GM12878 (cell line): Measurements from ENCODE around the gene FEM1B. TPM values are rescaled to one million over a fixed set of nuclear protein-coding genes. Genes with fewer than 3 reads are reported as not detected.

Experiments used
- BCLAF1 ChIP-seq: fragments of 450-650 bp; IDR thresholded peaks from 2 replicates; pipeline ENCODE4 v1.6.1; 2017; ENCODE audit warnings: antibody characterized with exemption, mild to moderate bottlenecking, moderate library complexity
- BHLHE40 ChIP-seq, 2 experiments: fragments of 450-650 bp in 1 of 2; IDR thresholded peaks; 2 replicates each; pipeline ENCODE4 v1.6.1; 2011 to 2017; ENCODE audit warnings: low read depth in 2 of 2, borderline replicate concordance in 1 of 2, improper control_type of control experiment in 1 of 2, low read length in 1 of 2, mild to moderate bottlenecking in 1 of 2
- CBX5 ChIP-seq: sonication (generic); IDR thresholded peaks from 2 replicates; pipeline ENCODE4 v1.6.1; 2016; ENCODE audit warnings: low read depth, moderate library complexity, mild to moderate bottlenecking, inconsistent platforms
- DPF2 ChIP-seq: fragments of 450-650 bp; IDR thresholded peaks from 2 replicates; pipeline ENCODE4 v1.6.1; 2017; ENCODE audit warnings: mild to moderate bottlenecking
- KAT2A ChIP-seq: conservative IDR thresholded peaks from 2 replicates; pipeline ENCODE4 v1.6.1; 2011; ENCODE audit warnings: low read depth, low read length; ENCODE audit not compliant: control insufficient read depth
- NBN ChIP-seq: fragments of 450-650 bp; IDR thresholded peaks from 2 replicates; pipeline ENCODE4 v1.6.1; 2016
- NFXL1 ChIP-seq: fragments of 450-650 bp; IDR thresholded peaks from 2 replicates; pipeline ENCODE4 v1.6.1; 2017; ENCODE audit warnings: antibody characterized with exemption, mild to moderate bottlenecking, borderline replicate concordance
- PAX5 ChIP-seq: IDR thresholded peaks from 2 replicates; pipeline ENCODE4 v1.6.1; 2011; ENCODE audit warnings: low read depth, low read length, borderline replicate concordance
- PRDM15 ChIP-seq: fragments of 450-650 bp; formaldehyde crosslinking; IDR thresholded peaks from 2 replicates; pipeline ENCODE4 v1.4.0; 2020; ENCODE audit warnings: mild to moderate bottlenecking, moderate library complexity
- RBBP5 ChIP-seq: fragments of 200-600 bp; sonication (generic); conservative IDR thresholded peaks from 2 replicates; pipeline ENCODE4 v1.6.1; 2016
- STAT3 ChIP-seq: IDR thresholded peaks from 2 replicates; pipeline ENCODE4 v1.6.1; 2011; ENCODE audit warnings: low read depth, low read length, improper control_type of control experiment
- TCF12 ChIP-seq: IDR thresholded peaks from 2 replicates; pipeline ENCODE4 v1.6.1; 2011; ENCODE audit warnings: low read depth, mild to moderate bottlenecking, low read length
- USF1 ChIP-seq: IDR thresholded peaks from 2 replicates; pipeline ENCODE4 v1.6.1; 2011; ENCODE audit warnings: borderline replicate concordance, low read depth, mild to moderate bottlenecking, moderate library complexity, mixed read lengths, low read length; ENCODE audit not compliant: insufficient read depth; ENCODE audit errors: extremely low read length
- YY1 ChIP-seq: IDR thresholded peaks from 2 replicates; pipeline ENCODE4 v1.6.1; 2011; ENCODE audit warnings: low read depth, mild to moderate bottlenecking, low read length
- ZNF384 ChIP-seq: IDR thresholded peaks from 2 replicates; pipeline ENCODE4 v1.6.1; 2012; ENCODE audit warnings: low read depth, mild to moderate bottlenecking, low read length, improper control_type of control experiment, borderline replicate concordance
- polyA plus RNA-seq, 11 experiments: library from polyadenylated mRNA; depleted of rRNA in 4 of 11; unstranded in 6 of 11; stranded (reverse) in 5 of 11; fragments of >200 nt; fragmentation: Nextera tagmentation in 4 of 11; fragmentation: Illumina TruSeq in 1 of 11; extraction: Ambion mirVana in 4 of 11; extraction: Trizol in 1 of 11; gene quantifications; 1 replicate in 1 of 11; 2 replicates in 10 of 11; pipeline versions ENCODE4 v1.2.1 to v1.2.3, GENCODE V29; 2011 to 2016; ENCODE audit warnings: inconsistent platforms in 2 of 11, missing spikeins in 2 of 11, low read depth in 1 of 11
- total RNA-seq, 4 experiments: library from RNA; depleted of rRNA in 3 of 4; stranded (reverse); fragments of >200 nt in 3 of 4; fragmentation: Illumina TruSeq in 1 of 4; extraction: Trizol in 1 of 4; gene quantifications; 2 replicates each; pipeline versions ENCODE4 v1.2.1 to v1.2.3, GENCODE V29; 2013 to 2021

FEM1B gene
- total and polyA plus RNA-seq, 10 of the 15 experiments (the other 5 are each of a cell fraction or from before 2014, with no cell fraction given): 5.5 to 61.1 (median 18.2) TPM

- TF ChIP-seq PRDM15 (CRISPR knock-in tag): no peak
- TF ChIP-seq BCLAF1: no peak
- no peak for TF ChIP-seq BHLHE40 (IDR thresholded peaks at IDR 0.05; ENCODE audit: borderline replicate concordance in 1 of 2, low read depth in 2 of 2, low read length in 1 of 2)
- TF ChIP-seq TCF12: no peak
- TF ChIP-seq DPF2: no peak
- no peak for TF ChIP-seq USF1
- TF ChIP-seq KAT2A: no peak
- TF ChIP-seq CBX5: no peak
- no peak for TF ChIP-seq NFXL1
- TF ChIP-seq NBN: no peak
- no peak for TF ChIP-seq STAT3
- no peak for TF ChIP-seq YY1
- TF ChIP-seq ZNF384: no peak
- TF ChIP-seq PAX5: no peak
- TF ChIP-seq RBBP5: no peak
These were observed 12.5 kb upstream of the FEM1B start (continued) for GRCh38 chr15:68265081-68265480.
